ENCODE results near the gene UBE2G1.

DNA sequence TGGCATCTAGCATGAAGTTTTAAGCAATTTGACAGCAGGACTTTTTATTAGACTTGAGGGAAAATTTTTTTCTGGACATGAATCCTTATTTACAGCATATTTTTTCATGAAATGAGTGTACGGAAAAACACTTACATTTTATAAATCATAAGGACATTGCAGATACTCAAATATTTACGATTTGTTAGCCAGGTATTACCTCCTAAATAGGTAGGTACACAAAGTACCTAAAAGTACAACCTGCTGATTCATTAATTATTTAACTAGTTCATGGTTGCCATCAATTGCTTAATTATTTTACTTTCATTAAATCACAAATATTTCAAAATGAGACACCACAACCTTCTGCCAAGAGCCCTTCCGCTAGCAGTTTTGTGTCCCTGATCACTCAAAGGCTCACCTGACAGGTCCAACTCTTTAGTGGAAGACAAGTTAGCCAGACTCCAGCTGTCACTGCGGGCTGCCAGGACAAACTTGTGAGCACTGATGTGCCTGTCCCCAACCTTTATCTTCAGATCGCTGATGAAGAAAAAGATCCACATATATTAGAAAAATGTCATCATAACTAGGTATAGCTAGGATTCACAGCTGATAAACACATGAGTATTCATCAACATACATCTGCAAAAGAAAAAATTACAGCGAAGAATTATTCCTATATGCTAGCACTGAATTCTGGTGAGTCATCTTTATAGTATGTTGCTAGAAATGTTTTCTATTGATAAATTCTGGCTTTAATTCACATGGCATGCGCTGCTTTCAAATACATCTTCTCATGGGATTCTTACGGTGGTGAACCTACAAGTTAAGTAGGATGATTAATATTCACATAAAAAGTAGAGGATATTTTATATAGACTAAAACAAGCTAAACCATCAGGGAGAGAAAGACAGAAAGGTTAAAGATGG lies 130.8 kb downstream of the UBE2G1 start:
- TF ChIP-seq, protein P1, sequence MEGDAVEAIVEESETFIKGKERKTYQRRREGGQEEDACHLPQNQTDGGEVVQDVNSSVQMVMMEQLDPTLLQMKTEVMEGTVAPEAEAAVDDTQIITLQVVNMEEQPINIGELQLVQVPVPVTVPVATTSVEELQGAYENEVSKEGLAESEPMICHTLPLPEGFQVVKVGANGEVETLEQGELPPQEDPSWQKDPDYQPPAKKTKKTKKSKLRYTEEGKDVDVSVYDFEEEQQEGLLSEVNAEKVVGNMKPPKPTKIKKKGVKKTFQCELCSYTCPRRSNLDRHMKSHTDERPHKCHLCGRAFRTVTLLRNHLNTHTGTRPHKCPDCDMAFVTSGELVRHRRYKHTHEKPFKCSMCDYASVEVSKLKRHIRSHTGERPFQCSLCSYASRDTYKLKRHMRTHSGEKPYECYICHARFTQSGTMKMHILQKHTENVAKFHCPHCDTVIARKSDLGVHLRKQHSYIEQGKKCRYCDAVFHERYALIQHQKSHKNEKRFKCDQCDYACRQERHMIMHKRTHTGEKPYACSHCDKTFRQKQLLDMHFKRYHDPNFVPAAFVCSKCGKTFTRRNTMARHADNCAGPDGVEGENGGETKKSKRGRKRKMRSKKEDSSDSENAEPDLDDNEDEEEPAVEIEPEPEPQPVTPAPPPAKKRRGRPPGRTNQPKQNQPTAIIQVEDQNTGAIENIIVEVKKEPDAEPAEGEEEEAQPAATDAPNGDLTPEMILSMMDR (conservative IDR thresholded peaks at IDR 0.05): no peak
- no peak for TF ChIP-seq ZFX (IDR thresholded peaks at IDR 0.05)

Data from C4-2B (cell line).